HL-60 (cell line): ENCODE data around the gene PLAA.

Experiments used
- CTCF ChIP-seq: IDR thresholded peaks from one replicate; pipeline ENCODE4 v1.5.1; 2011; ENCODE audit warnings: low read length, control low read depth, inconsistent platforms; ENCODE audit not compliant: insufficient read depth
- GABPA ChIP-seq: IDR thresholded peaks from 2 replicates; pipeline ENCODE4 v1.6.1; 2012; ENCODE audit warnings: low read depth
- POLR2AphosphoS5 ChIP-seq: IDR thresholded peaks from 2 replicates; pipeline ENCODE4 v1.6.1; 2012; ENCODE audit warnings: low read depth
- SPI1 ChIP-seq: IDR thresholded peaks from 2 replicates; pipeline ENCODE4 v1.6.1; 2012; ENCODE audit warnings: low read depth, mild to moderate bottlenecking, borderline replicate concordance
- TF ChIP-seq, protein P1 (sequence below): IDR thresholded peaks from 2 replicates; pipeline ENCODE4 v1.6.1; 2012; ENCODE audit warnings: low read depth; ENCODE audit not compliant: insufficient replicate concordance

GRCh38 chr9:26937816-26938371 lies 9.1 kb downstream of the PLAA start:
- TF ChIP-seq POLR2AphosphoS5 = no peak
- no peak for TF ChIP-seq CTCF
- no peak for TF ChIP-seq GABPA
- TF ChIP-seq, protein P1, sequence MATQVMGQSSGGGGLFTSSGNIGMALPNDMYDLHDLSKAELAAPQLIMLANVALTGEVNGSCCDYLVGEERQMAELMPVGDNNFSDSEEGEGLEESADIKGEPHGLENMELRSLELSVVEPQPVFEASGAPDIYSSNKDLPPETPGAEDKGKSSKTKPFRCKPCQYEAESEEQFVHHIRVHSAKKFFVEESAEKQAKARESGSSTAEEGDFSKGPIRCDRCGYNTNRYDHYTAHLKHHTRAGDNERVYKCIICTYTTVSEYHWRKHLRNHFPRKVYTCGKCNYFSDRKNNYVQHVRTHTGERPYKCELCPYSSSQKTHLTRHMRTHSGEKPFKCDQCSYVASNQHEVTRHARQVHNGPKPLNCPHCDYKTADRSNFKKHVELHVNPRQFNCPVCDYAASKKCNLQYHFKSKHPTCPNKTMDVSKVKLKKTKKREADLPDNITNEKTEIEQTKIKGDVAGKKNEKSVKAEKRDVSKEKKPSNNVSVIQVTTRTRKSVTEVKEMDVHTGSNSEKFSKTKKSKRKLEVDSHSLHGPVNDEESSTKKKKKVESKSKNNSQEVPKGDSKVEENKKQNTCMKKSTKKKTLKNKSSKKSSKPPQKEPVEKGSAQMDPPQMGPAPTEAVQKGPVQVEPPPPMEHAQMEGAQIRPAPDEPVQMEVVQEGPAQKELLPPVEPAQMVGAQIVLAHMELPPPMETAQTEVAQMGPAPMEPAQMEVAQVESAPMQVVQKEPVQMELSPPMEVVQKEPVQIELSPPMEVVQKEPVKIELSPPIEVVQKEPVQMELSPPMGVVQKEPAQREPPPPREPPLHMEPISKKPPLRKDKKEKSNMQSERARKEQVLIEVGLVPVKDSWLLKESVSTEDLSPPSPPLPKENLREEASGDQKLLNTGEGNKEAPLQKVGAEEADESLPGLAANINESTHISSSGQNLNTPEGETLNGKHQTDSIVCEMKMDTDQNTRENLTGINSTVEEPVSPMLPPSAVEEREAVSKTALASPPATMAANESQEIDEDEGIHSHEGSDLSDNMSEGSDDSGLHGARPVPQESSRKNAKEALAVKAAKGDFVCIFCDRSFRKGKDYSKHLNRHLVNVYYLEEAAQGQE = no peak
- TF ChIP-seq SPI1 = no peak
